GM12872 (cell line): Measurements from ENCODE around the gene CDA.
A peak's percentile ranks its signal among the peaks of the same experiment; 100 is the strongest.

ENCODE experiments used
- CTCF ChIP-seq: IDR thresholded peaks from 3 replicates; pipeline ENCODE4 v1.5.1; 2011; ENCODE audit warnings: low read depth, mild to moderate bottlenecking, low read length, moderate library complexity; ENCODE audit not compliant: insufficient read depth

CDA gene

GRCh38 chr1:20632386-20632785, 43.5 kb downstream of the CDA start:
- no peak for TF ChIP-seq CTCF

DNA sequence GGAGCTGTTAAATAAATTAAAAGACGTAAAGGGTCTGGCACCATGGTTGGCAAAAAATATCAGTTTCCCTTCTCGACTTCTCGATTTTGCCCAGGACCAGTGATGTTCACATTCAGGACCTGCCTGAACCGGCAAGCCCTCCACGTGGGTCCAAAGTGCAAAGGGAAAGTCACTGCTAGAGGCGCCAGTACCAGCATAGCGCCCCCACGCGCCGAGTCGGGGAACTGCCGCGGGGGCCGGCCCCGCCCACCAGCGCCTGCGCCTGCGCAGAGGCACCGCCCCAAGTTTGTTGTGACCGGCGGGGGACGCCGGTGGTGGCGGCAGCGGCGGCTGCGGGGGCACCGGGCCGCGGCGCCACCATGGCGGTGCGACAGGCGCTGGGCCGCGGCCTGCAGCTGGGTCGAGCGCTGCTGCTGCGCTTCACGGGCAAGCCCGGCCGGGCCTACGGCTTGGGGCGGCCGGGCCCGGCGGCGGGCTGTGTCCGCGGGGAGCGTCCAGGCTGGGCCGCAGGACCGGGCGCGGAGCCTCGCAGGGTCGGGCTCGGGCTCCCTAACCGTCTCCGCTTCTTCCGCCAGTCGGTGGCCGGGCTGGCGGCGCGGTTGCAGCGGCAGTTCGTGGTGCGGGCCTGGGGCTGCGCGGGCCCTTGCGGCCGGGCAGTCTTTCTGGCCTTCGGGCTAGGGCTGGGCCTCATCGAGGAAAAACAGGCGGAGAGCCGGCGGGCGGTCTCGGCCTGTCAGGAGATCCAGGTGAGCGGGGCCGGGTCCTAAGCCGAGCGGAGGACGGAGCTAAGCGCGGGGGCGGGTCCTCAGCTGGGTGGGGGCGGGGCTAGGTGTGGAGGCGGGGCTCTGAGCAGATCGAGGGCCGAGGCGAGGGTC, 44.5 kb downstream of the CDA start, which contains the start of gene PINK1:
Gene PINK1 (plus strand): TSS at position 269 of the 875 bp plus-strand sequence. CDS start 91 bp downstream, at position 360.
- TF ChIP-seq CTCF: peak; percentile 96

GRCh38 chr1:20634065-20634593, 45.2 kb downstream of the CDA start:
- no peak for TF ChIP-seq CTCF

GRCh38 chr1:20634594-20635084, 45.7 kb downstream of the CDA start:
- no peak for TF ChIP-seq CTCF

DNA sequence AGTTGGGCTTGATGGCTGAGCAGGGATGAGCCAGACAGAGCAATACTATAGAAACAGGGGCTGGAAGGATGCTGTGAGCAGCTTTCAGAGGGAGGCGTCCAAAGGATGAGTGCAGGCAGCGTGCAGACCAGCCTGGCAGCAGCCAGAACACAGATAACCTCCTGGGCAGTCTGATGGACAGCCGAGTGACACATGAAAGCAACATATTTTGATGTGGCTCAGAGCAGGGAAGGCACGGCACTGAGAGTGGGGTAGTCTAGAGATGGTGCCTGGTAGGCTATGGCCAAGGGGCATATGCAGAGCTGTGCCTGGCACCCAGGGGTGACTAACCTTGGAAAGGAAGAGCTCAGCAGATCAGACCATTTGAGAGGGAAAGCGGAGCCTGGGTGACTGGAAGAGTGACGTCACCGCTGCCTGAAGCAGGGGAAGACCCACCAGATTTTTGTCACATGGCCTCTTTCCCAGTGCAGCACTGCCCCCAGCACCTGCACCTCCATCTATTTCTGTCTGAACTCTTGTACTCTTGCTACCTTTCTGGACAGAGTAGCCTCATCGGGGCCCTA, 48.0 kb downstream of the CDA start:
- no peak for TF ChIP-seq CTCF

GRCh38 chr1:20640183-20640597, 51.3 kb downstream of the CDA start:
- TF ChIP-seq CTCF: peak; percentile 79

DNA sequence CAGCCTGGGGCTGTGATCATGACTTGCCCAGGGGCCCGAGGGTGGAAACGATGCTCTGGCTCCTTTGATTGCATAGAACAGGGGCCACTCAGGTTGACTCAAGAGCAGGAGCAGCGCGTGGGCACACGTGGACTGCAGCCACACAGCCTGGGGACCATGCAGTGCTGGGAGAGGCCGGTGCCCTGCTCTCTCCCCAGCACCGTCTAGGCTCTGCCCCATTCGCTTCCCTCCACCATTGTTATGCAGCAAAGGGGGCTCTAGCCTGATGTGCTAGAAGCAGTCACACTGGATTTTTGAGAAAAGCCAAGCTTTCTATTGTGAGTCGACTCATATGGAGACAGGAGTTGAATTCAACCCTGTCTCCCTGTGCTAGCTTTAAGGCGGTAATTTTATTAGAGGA, 53.1 kb downstream of the CDA start:
- no peak for TF ChIP-seq CTCF
